LHCN-M2 (cell line): ENCODE results near the gene GCLM. TPM values are rescaled to one million over a fixed set of nuclear protein-coding genes. Genes with fewer than 3 reads are reported as not detected.

Experiments used
- DNase-seq: peaks from one replicate; pipeline ENCODE4 v3.0.0-alpha.2; 2012; ENCODE audit warnings: low read depth
- total RNA-seq: library from RNA; depleted of rRNA; stranded (reverse); fragments of >200 nt; gene quantifications from 2 replicates; pipeline ENCODE4 v1.2.3, GENCODE V29; 2014; rRNA removed

Gene GCLM
- total RNA-seq, 1 experiment from 2014 or later = 15.6 TPM

DNA sequence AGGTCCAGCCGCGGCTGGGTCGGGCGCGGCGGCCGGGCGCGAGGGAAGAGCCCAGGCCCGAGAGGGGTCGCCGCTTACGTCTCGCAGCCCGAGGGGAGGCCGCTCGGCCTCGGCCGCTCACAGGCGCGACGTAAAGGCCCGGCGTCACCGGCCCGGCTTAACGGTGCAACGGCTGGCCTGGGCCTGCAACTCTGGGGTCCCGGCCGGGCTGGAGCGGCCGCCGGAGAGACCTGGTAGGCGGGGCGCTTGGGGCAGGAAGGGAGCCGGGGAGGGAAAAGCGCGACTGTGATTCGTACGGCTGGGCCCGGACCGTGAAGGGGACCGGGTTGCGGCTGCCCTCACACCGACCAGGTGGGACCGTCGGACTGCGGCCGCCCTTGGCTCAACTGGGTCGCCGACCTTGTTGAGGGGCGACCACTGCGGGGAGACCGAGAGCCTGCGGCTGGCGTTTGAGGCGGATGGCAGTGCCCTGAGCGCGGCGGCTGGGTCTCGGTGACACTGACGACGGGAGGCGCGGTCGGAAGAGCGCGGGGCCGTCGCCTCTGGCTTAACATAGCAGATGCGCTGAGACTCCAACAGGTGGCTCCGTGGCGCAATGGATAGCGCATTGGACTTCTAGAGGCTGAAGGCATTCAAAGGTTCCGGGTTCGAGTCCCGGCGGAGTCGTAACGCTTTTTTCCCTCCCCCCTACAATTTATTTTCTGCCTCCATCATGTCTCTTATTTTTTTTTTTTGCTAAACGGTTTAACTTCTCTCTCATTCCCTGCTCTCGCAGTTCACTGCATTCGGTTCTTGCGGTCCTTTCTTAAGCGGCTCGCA, 62.0 kb downstream of the GCLM start:
- DNase-seq = peak; percentile 84

- DNase-seq = peak; percentile 80
Observed at GRCh38 chr1:93846206-93846991, 62.8 kb downstream of the GCLM start.

- DNase-seq = peak; percentile 80
Observed at GRCh38 chr1:93845538-93846205, 63.6 kb downstream of the GCLM start.

DNA sequence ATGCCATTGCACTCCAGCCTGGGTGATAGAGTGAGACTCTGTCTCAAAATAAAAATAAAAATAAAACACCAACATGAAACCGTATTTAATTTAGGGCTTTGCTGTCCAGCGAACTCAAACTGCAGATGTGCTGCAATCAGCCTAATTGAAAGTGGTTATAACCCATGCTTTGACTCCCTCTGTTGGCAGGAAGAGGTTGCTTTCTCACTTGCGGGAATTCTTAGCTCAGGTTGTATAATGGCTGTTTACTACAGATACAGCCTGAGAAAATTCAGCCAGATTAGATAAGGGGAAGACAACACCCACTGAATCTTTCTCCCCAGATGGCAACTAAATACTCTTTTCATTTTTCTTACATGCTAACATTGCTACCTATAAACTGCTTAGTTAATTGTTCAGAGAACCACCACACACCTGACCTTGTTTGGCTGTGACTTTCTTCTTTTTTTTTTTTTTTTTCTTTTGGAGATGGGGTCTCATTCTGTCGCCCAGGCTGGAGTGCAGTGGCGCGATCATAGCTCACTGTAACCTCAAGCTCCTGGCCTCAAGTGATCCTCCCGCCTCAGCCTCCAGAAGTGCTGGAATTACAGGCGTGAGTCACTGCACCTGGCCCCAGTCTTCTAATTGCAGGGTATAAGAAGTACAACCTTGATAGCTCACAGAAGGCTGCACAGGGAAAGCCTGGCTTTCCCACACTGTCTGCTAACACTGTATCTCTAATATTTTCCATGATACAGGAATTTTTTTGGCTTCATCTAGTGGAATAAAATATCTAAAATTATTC, 64.8 kb downstream of the GCLM start:
- peak; percentile 77 for DNase-seq

GRCh38 chr1:93842750-93843500, 66.3 kb downstream of the GCLM start:
- DNase-seq = no peak

GRCh38 chr1:93841771-93842170, 67.5 kb downstream of the GCLM start:
- DNase-seq = no peak

- no peak for DNase-seq
Observed at GRCh38 chr1:93840956-93841482, 68.2 kb downstream of the GCLM start.

DNA sequence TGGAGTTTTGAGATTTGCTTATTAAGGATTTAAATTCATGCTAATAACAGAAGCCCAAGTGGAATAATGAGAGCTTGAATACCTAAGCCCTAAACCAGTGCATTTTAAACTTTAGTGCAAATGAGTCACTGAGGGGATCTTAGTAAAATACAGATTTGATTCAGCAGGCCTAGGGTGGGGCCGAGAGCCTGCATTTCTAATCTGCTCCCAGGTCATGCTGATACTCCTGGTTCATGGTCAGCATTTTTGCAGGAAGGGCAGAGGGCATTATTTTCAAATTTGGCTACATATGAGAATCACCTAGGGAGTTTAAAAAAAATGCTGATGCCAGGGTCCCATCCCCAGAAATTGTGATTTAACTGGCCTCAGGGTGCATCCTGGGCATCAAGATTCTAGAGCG, 69.5 kb downstream of the GCLM start:
- no peak for DNase-seq

DNA sequence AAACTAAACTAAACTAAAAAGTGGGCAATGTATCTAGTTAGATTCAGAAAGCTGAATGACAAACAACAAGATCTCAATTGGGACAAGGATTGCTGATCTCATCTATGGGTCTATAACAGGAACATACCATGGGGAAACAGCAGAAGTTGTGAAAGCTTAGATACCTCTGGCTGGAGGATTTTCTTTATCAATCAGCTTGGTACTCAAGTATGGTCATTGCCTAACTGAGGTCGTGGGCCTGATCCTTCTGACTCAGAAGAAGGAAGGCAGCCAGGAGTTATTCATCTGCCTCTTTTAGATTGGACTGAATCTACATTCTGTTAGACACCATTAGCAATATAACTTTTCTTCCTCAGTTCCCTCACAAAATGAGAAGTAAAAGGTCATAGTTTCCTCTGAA, 69.9 kb downstream of the GCLM start:
- peak; percentile 65 for DNase-seq

DNA sequence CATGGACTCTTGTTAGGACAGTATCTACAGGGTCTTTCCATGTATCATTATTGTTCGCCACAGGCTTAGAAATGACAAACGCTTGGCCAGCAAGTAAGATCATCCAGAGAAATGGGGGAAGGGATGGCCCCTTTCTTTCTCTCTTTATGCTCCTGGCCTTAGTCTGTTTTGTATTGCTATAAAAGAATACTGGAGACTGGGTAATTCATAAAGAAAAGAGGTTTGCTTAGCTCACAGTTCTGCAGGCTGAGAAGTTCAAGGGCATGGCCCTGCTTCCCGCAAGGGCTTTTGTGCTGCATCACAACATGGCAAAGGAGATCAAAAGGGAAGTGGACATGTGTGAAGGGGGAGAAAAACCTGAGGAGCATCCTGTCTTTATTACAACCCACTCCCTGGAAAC, 71.3 kb downstream of the GCLM start:
- no peak for DNase-seq

Other genes starting within 250 kb of the GCLM start
- gene BCAR3, start 227.6 kb downstream of the GCLM start, total RNA-seq = 112 TPM in 2 replicates
- gene DNTTIP2, start 30.2 kb downstream of the GCLM start, total RNA-seq = 39.2 and 42.5 TPM in 2 replicates
- under 0.01 and 0.06 TPM in 2 replicates for gene ABCA4, start 211.7 kb upstream of the GCLM start, total RNA-seq